Stimulated activated CD4-positive, alpha-beta T cell treated with anti-CD3 and anti-CD28 coated beads, Interleukin-2, amount 100 ng/mL, for 48 hours (primary cell): Measurements from ENCODE around the gene OSGIN1.

Source experiments
- DNase-seq, 2 donors: peaks; one replicate each; pipeline ENCODE4 v3.0.0-alpha.2; 2020

OSGIN1 gene

DNA sequence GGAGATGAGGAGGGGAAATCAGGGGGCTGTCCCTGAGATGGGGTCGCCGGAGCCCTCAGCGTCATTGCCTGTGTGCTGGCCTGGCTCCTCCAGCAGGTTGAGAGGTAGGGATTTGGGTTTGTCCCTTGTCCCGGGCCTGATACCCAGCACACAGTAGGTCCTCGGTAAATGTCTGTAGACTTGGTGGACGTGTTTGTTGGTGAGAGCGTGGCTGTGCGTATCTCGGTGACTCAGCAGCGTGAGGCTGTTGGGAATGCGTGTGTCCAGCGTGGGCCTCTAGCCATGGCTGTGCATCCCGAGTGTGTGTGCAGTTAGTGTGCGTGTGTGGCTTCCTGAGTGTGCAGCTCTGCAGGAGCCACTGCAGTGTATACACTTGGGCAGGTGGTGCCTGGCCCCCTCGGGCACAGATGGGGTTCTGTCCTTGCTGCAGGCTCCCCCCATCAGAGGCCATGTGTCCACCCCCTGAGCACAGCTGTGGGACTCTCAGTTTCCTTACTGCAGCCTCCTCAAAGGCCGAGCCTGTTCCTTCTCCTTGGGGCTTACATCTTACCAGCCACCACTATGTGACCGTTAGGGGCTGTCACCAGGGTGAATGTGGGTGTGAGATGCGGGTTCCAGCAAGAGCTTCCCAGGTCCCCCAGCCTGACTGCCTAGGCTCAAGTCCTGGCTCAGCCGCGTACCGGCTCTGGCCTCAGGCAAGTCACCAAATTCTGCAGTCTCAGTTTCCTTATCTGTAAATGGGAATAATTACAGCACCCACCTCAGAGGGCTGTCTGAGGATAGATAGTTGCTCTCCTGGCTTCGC, 20.7 kb downstream of the OSGIN1 start:
- no peak for DNase-seq

DNA sequence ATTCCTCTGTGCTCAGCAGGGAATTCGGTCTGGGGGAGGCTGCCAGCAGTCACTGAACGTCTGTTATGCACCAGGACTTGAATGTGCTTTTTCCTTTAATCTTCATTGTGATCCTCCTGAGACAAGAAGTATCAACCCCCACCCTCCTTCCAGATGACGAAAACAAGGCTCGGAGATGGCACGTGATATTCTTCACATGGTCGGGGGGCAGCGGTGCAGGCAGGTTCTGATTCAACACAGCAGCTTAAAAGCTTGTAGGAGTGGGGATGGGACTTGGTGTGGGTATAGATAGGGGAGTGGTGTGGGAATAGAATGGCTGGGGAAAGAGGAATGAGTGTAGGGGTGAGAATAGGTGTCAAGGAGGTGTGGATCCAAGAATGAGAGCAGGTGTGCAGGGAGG, 21.4 kb downstream of the OSGIN1 start:
- DNase-seq, result no peak

DNA sequence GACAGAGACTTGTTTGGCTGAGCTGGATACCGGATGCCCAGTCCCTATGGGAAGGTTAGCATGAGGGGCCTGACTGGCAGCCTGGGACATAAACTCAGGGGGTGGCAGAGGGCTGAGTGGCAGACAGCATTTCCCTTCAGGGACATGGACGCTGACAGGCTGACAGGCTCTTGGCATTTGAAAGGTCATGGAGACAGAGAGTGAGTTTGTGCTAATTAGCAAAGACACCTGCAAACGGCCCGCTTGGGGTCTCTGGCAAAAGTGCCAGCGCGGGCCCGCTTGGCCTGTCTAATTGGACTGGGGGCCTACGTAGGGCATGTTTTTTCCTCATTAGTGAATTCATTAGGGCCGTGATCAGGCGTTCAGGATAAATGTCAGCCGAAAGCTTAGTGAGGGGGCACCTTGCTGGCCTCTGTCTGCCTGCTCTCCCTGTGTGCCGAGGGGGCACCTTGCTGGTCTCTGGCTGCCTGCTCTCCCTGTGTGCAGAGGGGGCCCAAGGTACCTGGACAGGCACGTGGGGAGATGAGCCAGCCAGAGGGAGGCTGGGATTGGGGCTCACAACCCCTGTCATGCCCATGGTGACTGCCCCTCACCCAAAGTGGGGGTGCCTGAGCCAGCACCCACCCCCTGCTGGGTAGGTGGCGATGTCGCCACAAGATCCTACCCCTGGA, 22.7 kb downstream of the OSGIN1 start:
- no peak for DNase-seq

DNA sequence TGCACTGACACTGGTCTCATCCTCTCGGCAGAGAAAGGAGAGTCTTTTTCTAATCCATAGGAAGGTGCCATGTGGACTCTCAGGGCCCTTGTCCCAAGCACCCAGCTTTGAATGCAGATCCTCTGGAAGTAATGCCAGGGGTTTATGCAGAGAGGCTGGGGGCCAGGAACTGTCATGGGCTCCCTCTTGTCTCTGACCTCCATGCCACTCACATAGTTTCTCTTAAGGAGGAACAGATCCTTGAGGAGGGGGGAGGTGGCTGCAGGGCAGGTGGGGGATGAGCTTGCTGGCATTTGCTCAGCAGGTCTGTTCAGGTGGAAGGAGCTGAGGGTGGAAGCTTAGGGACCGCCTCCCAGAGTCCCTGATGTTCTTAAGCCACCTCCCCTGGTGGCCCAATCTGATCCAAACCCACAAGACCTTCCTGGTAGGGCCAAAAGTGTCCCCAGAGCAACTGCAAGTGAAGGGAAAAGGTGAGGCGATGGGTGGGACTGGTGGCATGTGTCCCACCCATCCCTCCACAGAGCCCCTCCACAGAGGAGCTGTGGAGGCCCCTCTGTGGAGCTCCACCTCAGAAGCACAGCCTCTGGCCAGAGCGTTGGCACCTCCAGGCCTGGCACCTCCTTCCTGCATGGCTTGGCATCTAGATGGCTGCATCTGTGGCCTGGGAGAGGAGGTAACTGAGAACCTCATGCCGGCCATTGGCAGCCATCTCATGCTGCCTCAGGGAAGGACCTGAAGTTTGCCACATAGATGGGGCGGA, 24.2 kb downstream of the OSGIN1 start:
- DNase-seq, result no peak

DNA sequence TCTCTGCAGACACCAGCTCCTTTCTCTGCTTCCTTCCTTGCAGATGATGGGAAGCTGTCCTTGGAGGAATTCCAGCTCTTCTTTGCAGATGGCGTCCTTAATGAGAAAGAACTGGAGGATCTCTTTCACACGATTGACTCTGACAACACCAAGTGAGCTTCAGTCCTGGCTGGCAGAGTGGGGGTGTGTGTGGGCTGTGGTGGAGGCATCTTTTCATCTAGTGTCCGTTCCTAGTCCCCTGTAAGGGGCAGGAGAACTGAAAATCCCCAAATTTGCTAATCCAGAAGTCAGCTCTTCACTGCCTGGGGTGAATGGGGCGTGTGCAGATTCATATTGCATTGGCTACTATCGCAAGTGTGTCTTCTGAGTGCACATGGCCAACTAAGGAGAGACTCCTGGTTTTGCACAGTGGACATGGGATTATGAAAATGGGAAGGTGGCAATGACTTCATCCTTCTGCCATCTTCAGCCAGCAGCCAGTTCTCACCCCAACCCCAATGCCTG, 25.4 kb downstream of the OSGIN1 start:
- DNase-seq, result no peak

DNA sequence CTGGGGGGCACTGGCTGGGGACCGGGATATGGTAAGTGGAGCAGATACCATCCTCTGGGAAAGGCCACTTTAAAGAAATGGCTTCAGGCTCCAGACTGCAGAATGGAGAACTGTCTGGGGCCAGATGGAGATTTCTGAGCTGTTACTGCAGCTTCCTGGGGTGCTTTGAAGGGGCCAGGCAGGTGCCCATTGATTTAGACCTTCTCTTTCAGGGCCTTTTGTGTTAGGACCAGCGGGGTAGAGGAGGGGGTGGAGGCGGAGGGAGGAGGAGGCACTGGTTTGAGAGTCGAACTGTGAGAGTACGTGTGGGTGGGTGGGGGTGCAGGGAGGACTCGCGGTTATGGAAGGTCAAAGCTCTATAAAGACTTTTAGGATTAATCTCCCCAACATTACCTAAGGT, 26.4 kb downstream of the OSGIN1 start:
- DNase-seq, result no peak

DNA sequence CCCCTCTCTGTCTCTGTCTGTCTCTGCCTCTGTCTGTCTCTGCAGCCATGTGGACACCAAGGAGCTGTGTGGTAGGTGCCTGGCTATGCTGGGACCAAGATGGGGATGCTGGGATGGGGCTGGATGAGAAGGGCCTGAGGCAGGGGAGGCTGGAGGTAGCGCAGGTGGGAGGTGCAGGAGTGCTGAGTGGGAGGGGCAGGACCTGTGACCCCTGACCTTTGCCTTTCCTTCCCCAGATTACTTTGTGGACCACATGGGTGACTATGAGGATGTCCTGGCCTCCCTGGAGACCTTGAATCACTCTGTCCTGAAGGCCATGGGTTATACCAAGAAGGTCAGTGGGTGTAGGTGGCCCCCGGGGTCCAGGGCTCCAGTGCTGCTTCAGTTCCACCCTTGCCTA, 27.8 kb downstream of the OSGIN1 start:
- no peak for DNase-seq

DNA sequence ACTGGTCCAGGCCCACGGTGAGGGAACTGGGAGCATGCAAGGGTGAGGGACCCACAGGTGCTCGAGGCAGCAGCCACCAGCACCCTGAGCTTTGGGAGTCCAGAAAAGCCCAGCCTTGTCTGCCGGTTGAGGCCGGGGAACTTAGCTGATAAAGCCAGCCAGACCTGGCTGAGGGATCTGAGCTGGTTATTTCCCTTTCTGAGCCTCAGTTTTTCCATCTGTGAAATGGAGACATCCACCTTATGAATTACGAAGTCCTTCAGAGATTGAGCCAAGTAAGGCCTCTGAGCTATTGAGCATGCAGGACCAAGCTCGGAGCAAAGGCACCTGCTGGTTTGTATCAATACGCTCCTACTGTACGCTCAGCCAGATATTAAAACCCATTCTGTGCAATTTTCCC, 28.8 kb downstream of the OSGIN1 start:
- DNase-seq, result no peak

DNA sequence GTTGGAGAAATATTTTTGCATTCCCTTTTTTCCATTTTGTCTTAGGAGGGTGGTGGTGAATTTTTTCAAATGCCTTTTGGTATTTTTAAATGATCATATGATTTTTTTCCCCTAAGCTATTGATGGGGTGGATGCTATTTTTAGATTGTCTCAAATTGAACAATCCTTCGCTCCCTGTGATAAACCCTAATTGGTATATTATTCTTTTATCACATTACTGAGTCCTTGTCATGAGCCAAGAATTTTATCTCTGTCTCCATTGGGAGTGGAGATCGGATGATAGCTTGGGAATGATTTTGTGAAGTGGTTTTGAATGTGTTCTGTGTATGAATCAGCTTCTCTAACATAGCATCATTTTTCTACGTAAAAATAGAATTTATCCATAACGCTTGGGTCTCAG, 30.5 kb downstream of the OSGIN1 start:
- DNase-seq, result no peak

DNA sequence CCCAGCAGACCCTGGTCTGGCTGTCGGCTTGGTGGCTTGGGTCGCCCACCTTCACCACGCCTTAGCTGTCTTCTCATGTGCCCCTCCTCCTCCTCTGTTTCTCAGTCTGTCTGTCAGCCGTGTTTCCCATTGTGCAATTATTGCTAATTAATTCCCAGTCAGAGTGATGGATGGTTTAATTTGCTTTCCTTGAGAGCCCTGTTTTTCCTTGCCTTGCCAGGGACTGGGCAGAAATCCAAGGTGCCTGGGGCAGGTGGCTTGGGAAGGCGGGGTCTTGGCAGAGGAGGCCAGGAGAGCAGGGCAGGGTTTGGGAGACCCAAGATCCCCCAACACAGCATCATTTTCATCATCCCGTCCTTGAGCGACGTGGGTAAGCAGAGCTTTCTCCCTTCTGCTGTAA, 36.3 kb downstream of the OSGIN1 start:
- DNase-seq, result no peak

DNA sequence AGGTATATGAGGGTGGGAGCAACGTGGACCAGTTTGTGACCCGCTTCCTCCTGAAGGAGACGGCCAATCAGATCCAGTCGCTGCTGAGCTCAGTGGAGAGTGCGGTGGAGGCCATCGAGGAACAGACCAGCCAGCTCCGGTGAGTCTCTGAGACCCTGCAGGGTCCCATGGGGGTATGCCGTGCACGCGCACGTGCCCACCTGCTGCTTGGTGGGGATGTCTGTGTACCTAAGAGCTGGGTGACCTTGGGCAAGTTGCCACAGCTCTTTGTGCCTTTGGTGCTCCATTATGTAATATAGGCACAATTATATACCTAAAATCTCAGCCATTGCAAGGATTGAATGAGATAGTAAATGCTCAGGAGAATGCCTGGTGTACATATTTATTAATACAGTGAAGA, 37.5 kb downstream of the OSGIN1 start:
- no peak for DNase-seq

DNA sequence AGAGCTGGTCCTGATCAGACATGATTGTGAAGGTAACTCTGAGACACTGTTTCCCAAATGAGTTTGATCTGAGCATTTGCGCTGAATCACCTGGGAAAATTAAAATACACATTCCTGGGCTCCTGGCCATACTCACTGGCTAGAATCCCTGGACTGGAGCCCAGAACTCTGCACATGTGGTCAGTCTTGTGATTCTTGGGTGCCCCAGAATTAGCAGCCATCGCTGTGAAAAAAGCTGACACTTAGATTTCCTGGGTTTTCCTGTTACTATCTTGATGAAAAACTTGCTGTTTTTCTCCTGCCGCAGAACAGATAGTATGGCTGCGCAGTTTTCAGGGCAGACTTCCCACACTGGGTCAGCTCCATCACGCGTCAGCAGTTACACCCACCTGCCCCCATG, 39.6 kb downstream of the OSGIN1 start:
- DNase-seq, result no peak

DNA sequence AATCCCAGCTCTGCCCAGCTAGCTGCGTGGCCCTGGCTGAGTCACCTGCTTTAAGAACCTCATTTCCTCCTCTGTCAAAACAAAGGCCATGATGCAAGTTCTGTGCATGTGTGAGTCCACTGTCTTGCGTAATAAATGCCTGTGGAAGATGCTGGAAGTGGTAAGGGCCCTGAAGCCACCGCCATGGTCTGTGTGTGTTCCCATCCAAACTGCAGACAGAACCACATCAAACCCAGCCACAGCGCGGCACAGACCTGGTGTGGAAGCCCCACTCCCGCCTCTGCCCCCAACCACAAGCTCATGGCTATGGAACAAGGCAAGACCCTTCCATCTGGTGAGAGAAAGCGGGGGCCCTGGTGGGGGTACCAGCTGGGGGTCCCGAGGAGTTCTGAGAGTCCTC, 41.0 kb downstream of the OSGIN1 start:
- DNase-seq, result no peak

DNA sequence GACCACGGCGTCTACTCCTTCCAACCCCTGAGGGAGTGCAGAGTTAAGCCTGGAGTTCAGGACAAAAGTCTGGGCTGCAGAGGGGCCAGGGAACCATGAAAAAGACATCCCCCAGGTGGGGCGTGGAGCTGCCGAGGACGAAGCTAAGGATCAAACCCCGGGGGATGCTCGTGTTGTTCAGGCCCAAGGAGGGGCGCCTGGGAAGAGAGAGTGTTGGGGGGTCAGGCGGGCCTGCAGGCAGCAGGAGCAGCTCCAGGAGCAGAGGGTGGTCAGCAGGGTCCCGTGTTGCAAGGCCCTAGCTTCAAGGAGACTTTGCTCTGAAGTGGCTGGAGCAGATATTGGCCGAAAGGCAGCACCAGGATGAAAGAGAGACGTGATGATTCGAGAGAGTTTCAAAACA, 41.7 kb downstream of the OSGIN1 start:
- no peak for DNase-seq

DNA sequence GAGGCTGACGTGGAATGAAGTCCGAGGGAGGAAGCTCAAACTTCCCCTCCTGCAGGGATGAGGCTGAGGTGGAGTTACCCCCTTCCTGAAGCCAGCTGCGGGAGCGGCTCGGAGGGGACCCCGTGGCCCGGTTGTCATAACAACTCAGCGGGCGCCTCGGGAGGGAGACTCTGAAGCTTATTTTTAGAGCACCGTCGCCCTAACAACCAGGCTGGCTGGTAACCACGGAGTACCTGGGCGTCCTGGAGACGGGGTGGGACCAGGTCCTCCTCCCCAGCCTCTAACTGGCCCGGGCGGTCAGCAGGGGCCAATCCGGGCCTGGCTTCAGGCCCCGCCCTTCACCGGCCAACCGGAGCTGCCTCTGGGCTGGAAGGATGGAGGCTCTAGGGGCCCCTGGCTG, 42.7 kb downstream of the OSGIN1 start:
- DNase-seq, result no peak

DNA sequence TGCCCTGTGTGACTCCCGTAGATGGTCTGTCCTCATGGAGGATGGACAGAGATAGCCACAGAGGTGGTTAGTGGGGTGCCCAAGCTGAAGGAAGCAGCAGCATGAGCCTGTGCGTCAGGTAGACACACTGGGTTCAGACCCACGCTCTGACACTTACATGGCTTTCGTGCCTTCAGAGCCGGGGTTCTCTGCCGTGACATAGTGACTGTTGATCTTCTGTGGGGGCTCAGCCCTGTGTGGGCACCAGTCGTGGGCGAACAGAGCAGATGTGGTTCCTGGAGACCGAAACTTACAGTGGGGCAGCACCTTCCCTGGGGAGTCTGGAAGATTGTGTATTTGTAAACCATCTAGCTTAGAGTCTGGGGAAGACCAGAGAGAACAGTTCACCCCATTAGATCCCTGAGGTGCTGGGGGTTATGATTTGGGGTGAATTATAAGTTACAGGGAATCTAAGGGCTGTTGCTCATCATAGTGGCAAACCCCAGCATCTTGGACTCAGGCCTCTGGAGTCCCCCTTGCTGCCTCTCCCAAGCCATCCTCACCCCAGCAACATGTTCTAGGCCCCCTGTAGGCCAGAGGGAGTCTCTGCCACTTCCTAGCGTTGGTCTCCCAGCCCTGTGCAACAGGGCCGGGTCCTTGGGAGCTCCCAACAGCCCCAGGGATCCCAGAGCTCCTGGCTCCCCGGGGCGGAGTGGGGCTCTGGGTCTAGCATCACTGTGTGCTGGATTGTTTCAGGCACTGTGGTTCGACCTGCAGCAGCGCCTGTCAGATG, 43.6 kb downstream of the OSGIN1 start:
- no peak for DNase-seq

DNA sequence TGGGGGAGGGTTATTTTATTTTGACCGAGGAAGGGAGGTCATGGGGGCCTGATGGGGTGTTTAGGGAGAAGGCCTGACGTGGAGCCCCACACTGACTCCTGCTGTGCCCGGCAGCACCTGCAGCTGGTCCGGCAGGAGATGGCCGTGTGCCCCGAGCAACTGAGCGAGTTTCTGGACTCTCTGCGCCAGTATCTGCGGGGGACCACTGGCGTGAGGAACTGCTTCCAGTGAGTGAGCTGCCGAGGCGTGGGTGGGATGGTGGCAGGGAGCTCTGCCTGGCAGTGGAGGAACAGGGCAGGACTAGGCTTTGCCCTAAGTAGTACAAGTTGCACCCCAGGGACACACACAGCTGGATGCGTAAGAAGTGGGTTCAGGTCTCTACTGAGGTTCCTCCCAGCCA, 45.1 kb downstream of the OSGIN1 start:
- DNase-seq, result no peak

DNA sequence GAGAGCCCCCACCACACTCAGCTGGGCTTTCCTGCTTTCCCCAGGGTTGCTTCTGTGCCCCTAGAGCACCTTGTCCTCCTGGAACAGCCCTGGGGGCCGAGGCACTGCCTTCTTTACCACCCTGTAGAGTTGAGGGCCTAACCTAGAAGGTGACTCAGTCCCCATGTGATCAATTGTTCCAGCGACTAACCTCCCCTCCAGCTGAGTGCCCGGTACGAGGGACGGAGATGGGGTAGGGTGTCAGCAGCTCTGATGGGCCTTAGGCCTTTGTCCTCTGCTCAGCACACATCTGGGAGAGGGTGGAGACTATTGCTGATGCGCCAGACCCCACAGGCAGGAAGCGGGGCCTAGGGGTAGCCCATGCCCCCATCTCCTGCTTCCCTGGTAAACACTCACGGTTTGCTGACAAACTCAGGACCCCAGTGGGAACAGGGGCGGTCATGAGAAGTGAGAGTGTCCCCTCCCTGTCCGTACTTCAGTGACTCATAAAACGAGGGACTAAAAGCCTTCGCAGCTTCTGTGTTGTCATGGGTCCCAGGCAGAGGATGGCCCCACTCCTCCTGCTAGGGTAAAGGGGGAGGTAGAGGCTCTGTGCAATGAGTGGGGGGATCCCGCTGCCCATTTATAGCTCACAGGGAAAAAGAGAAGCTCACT, 48.1 kb downstream of the OSGIN1 start:
- no peak for DNase-seq

DNA sequence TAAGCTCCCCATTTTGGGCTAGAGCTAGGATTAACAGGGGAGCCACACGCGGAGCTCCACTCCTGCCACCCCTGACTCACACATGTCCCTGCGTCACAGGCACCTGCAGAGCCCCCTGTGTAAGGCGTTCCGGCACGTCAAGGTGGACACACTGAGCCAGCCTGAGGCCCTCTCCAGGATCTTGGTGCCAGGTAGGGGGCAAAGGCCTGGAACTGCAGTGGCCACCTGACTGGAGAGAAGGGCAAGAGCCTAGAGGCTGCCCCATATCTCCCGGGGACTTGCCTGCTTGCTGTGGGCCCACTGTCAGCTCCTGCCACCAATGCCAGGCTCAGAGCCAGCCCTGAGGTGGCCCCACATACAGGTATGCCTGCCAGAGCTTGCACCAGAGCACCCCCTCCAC, 48.7 kb downstream of the OSGIN1 start:
- DNase-seq, result no peak

DNA sequence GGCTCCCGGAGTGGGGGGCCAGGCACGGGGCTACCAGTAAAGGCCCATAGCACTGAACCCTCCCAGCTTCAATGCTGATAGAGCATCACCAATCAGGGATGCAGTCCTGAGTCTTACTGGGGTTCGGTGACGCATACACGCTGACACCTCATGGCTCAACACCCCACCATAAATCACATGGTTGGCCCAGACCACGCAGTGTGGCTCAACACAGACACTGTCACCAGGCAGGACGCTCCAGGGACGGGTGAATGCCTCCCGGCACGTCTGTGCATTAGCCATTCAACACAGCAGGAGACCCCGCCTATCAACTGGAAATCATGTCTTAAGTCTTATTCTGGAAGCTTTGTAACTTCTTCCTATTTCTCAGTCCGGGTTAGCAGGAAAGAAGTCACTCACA, 50.0 kb downstream of the OSGIN1 start:
- DNase-seq, result no peak

DNA sequence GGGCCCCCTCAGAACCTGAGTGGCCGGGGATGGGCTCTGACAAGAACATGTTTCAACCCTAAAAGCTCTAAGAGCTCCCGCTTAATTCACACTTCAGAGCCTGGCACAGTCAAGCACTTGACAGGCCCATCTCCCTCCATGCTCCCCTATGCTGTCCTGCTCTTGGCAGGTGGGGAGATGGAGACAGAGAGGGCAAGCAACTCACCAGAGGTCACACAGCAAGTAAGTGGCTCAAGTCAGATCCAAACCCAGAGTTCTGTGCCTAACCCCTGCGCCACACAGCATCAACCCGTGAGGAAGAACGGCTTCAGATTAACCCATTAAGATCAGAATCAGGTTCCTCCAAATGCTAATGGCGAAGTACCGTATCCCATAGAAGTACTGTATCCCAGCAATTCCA, 51.4 kb downstream of the OSGIN1 start:
- no peak for DNase-seq

DNA sequence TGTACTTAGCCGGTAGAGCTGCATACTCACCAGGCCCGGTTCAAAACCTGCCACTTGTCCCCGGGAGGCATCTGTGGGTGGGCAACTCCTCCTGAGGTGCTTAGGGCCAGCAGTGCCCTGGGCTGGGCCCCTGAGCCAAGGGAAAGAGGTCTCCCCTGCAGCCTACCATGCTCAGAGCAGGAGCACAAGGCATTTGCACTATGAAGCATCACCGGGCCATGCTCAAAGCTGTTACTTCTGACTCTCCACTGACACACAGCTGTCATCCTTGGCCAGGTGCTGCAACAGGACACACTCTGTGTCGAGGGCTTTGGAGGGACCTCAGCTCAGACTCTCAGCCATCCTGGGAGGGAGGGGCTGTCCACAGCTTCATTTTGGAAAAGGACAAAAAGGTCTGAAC, 52.4 kb downstream of the OSGIN1 start:
- no peak for DNase-seq

DNA sequence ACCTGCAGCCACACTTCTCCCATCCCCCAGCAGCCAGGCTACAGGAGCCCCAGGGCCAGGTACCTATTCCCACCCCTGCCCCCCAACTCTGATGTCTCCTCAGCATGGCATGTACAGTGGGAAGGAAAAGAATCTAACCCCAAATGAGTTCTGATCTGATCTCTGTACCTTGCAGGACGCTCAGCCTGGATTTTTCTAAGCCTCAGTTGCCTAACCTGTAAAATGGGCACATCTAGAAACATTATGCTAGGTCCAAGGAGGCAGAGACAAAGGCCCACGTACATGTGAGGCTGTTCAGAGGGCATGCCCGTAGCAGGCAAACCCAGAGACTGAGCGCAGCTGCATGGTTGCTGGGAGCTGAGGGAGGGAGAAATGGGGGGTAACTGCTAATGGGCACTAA, 54.5 kb downstream of the OSGIN1 start:
- DNase-seq, result no peak
